Motor neuron (in vitro differentiated cells): ENCODE results near the gene LMF2. TPM values are rescaled to one million over a fixed set of nuclear protein-coding genes. Genes with fewer than 3 reads are reported as not detected.
A peak's percentile ranks its signal among the peaks of the same experiment; 100 is the strongest.

Experiments used
- ATAC-seq, 8 experiments: fragments of 200-7000 bp; cut with Tn5 transposase; replicated peaks in 6 of 8; 2 replicates each; pipeline ENCODE4 v1.8.0; 2021; ENCODE audit warnings: mild to moderate bottlenecking in 8 of 8, moderate library complexity in 8 of 8
- H3K27ac ChIP-seq, 2 donors: fragments of 250-450 bp; sonication (Bioruptor Pico); 2 replicates each; pipeline ENCODE4 v1.9.0; 2021; ENCODE audit warnings: antibody characterized with exemption in 2 of 2, mild to moderate bottlenecking in 2 of 2, moderate library complexity in 1 of 2
- H3K4me1 ChIP-seq, 2 donors: fragments of 250-450 bp; sonication (Bioruptor Pico); replicated peaks in 1 of 2; 2 replicates each; pipeline ENCODE4 v1.6.1; 2021; ENCODE audit warnings: antibody characterized with exemption in 2 of 2, mild to moderate bottlenecking in 2 of 2, moderate library complexity in 1 of 2
- H3K4me3 ChIP-seq, 5 donors: fragments of 250-450 bp; sonication (Bioruptor Pico); 2 replicates each; pipeline ENCODE4 v1.9.0; 2021; ENCODE audit warnings: antibody characterized with exemption in 5 of 5, mild to moderate bottlenecking in 5 of 5, moderate library complexity in 4 of 5
- WGBS, 10 experiments: fragments of 450-650 bp; shearing (Covaris generic); methylation state at CpG; one replicate each; pipeline ENCODE4 v1.0.0; 2022; 5-methylcytosine and 5-hydroxymethylcytosine counted together
- in situ Hi-C, 9 experiments: fragments of 400-800 bp; cut with MboI; loops; one replicate each; pipeline ENCODE4 v1.15.0; 2021; ENCODE audit warnings: low sequenced_read_pairs in 9 of 9, low pct_unique_long_range_greater_than_20kb in 2 of 9; ENCODE audit not compliant: unreplicated experiment in 9 of 9
- total RNA-seq, 8 experiments: library from RNA; unstranded; fragments of 300-600 nt; gene quantifications; 2 replicates each; pipeline versions ENCODE4 v1.2.3 to v1.2.4, GENCODE V29; 2022

Gene LMF2
- total RNA-seq, 8 experiments from 2014 or later = 20.2 to 44.9 (median 39.9) TPM

DNA sequence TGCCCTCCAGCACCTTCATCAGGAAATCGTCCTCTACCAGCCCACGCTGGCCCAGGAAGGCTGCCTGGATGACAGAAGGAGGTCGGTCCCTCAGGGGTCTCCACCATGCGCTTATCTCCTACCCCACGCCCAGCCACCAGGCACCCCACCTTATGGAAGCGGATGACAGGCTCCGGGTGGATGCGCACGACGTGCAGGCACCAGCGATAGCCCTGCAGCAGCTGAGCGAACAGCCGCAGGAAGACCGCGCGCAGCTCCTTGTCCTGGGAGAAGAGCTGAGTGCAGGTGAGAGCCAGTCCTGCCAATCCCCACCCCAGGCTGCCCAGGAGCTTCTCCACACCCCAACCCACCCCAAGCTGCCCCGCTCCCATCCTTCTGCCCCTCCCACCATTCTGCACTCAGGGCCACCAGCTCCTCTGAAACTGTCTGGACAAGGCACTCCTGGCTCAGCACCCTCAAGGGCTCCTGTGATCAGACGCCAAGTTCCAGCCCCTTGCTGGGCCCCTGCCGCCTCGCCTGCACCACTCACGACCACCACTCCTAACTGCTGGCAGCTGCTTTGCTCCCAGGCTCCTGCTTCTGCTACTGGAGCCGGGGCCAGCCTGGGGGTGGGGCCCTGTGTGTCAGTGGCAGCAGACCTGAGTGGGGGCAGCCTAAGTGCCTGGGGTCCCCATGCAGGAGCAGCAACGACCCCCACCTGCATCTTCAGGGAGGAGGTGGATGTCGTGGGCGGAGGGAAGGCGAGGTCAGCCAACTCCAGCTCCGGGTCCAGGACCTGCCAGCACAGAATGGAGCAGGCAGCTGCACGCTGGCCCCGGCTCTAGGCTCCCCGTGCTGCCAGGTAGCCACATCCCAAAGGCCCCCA lies 42.2 kb downstream of the LMF2 start:
- WGBS, 10 experiments = 96 to 100% (median 100%) methylated on average over 1 to 4 of the region's 30 CpGs; no CpG with 5 or more reads in 7 of the 10 experiments
- in situ Hi-C loops = no loop called here
- ATAC-seq = no peak
- peaks cover 1 to 2% of the 10 kb centered on the region in 2 donors for H3K4me1 ChIP-seq
- H3K4me3 ChIP-seq = no peak overlapping the region
- no peak overlapping the region for H3K27ac ChIP-seq

DNA sequence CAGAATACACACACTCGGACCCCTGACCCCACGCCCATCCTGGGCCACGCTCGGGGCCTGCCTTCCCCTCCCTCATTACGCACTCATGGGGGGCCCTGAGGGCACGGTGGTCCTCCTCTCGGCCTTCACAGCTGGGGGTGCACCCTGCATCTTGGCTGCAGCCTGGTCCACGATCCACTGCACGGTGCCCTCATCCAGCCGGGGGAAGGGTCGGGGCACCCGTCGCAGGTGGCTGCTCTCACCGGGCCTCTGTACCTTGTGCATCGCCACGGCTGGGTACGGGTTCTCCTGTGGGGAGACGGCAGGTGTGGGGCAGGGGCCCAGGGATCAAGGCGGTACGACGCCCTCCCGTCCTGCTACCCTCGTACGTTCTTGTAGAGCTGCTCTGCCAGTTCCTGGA lies 43.1 kb downstream of the LMF2 start:
- H3K4me3 ChIP-seq = no peak overlapping the region
- 80% methylated on average over 4 of the region's 24 CpGs; no CpG with 5 or more reads in 9 of the 10 experiments for WGBS, 10 experiments
- H3K4me1 ChIP-seq = no peaks in the 10 kb centered on the region
- in situ Hi-C loops = no loop called here
- no peak overlapping the region for H3K27ac ChIP-seq
- no peak for ATAC-seq

DNA sequence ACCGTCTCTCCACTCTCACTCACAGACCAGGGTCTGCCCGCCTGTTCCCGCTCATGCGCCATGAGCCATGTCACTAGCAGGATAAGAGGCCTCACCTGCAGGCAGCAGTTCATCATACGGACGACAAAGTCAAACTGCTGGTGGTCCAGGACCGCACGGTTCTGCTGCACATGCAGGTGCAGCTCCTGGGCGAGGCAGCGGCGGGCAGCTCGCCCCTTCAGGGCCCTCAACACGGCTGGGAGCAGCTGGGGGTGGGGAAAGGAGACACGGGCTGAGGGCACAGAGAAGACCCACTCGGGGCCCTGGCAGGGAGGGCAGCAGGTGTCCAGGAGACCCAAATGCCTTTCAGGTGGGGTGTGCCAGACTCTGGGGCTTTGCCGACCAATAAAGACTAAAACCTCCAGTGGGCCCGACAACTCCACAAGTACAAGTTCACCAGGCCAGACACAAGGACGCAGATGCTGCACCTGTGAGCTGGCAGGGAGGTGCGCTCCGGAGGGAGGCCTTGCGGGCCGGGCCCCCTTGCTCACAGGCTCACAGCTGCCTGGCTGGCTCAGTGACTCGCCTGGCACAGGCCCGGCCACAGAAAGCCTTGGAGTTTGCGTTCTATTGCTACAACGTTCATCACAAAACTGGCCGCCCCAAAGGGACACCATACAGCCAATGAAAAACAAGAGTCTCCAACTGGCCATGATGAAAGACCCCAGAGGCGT lies 44.2 kb downstream of the LMF2 start:
- no peak for ATAC-seq
- Histone ChIP-seq H3K4me1 (no peaks in the 10 kb centered on the region), H3K27ac (no peak overlapping the region), H3K4me3 (no peak overlapping the region)
- 80 to 100% (median 93%) methylated on average over 2 to 11 of the region's 28 CpGs; no CpG with 5 or more reads in 4 of the 10 experiments for WGBS, 10 experiments
- in situ Hi-C loops = no loop called here

GRCh38 chr22:50461979-50462540 lies 45.4 kb downstream of the LMF2 start:
- no peak for ATAC-seq
- no peaks in the 10 kb centered on the region for H3K4me1 ChIP-seq
- 100% methylated on average over 2 to 3 of the region's 30 CpGs; no CpG with 5 or more reads in 8 of the 10 experiments for WGBS, 10 experiments
- no peak overlapping the region for H3K4me3 ChIP-seq
- no peak overlapping the region for H3K27ac ChIP-seq
- in situ Hi-C loops = no loop called here

- WGBS, 10 experiments = 80% methylated on average over 3 of the region's 26 CpGs; no CpG with 5 or more reads in 9 of the 10 experiments
Observed at GRCh38 chr22:50461536-50461935, 46.0 kb downstream of the LMF2 start.

DNA sequence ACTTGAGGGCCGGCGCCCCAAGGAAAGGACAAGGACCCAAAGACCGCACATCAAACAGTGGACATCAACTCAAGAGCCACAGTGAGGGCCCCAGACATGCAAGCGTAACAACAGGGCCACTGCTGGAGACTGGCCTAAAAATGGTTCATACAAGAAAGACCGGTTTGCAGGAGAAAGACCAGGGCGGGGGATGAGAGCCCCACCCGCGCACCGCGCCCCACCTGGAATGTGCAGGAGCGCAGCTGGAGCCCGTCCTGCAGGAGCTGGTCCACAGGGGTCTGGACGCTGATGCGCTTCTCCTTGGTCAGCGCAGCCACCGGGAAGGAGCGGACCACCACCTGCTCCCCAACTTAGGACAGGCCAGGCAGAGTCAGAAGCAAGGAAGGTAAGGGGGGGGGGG lies 46.6 kb downstream of the LMF2 start:
- Histone ChIP-seq H3K4me1 (no peaks in the 10 kb centered on the region), H3K27ac (no peak overlapping the region), H3K4me3 (no peak overlapping the region)
- 90 to 100% (median 100%) methylated on average over 2 to 6 of the region's 17 CpGs; no CpG with 5 or more reads in 7 of the 10 experiments for WGBS, 10 experiments
- in situ Hi-C loops = no loop called here
- ATAC-seq = no peak

More at GRCh38 chr22:50461536-50461935, 46.0 kb downstream of the LMF2 start:
- in situ Hi-C loops = no loop called here
- no peak for ATAC-seq
- no peaks in the 10 kb centered on the region for H3K4me1 ChIP-seq
- no peak overlapping the region for H3K4me3 ChIP-seq
- no peak overlapping the region for H3K27ac ChIP-seq

GRCh38 chr22:50459496-50460140 lies 47.9 kb downstream of the LMF2 start:
- Histone ChIP-seq H3K4me3 (no peak overlapping the region), H3K4me1 (no peaks in the 10 kb centered on the region), H3K27ac (no peak overlapping the region)
- 90 to 100% (median 91%) methylated on average over 2 to 17 of the region's 41 CpGs; no CpG with 5 or more reads in 7 of the 10 experiments for whole genome bisulfite sequencing, 10 experiments
- ATAC-seq = peak in 1 of 8 experiments; percentile 21
- in situ Hi-C loops = no loop called here

DNA sequence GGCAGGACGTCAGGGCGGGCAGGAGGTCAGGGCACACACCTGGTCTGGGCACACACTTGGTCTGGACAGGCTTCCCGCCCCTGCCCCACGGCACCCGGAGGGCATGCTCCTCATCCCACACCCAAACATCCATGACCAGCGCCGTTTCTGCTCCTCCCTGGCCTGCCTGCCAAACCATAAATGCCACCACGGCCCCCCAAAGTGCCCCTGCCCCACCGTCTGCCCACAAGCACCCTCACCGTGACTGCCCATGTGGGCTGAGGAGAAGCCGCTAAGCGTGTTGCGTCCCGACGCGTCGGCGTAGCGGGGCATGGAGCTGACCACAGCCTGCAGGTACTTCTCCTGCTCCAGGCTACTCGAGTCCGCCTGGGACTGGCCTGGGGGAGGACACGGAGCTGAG lies 48.5 kb downstream of the LMF2 start:
- no peak for ATAC-seq
- no peak overlapping the region for H3K4me3 ChIP-seq
- no peak overlapping the region for H3K27ac ChIP-seq
- 97% methylated on average over 6 of the region's 22 CpGs; no CpG with 5 or more reads in 9 of the 10 experiments for WGBS, 10 experiments
- no peaks in the 10 kb centered on the region for H3K4me1 ChIP-seq
- in situ Hi-C loops = no loop called here

- Histone ChIP-seq H3K27ac (no peak overlapping the region), H3K4me1 (no peaks in the 10 kb centered on the region), H3K4me3 (no peak overlapping the region)
- in situ Hi-C loops = no loop called here
- WGBS, 10 experiments = 78 to 100% (median 80%) methylated on average over 1 to 7 of the region's 34 CpGs; no CpG with 5 or more reads in 7 of the 10 experiments
- ATAC-seq = peak in 1 of 8 experiments; percentile 16
Observed at GRCh38 chr22:50456466-50457234, 50.9 kb downstream of the LMF2 start.

- H3K4me1 ChIP-seq = no peaks in the 10 kb centered on the region
- H3K4me3 ChIP-seq = no peak overlapping the region
- H3K27ac ChIP-seq = no peak overlapping the region
- no peak for ATAC-seq
- WGBS, 10 experiments = no CpG with 5 or more reads among the region's 11 CpGs
- in situ Hi-C loops = no loop called here
Observed at GRCh38 chr22:50456026-50456425, 51.5 kb downstream of the LMF2 start.

DNA sequence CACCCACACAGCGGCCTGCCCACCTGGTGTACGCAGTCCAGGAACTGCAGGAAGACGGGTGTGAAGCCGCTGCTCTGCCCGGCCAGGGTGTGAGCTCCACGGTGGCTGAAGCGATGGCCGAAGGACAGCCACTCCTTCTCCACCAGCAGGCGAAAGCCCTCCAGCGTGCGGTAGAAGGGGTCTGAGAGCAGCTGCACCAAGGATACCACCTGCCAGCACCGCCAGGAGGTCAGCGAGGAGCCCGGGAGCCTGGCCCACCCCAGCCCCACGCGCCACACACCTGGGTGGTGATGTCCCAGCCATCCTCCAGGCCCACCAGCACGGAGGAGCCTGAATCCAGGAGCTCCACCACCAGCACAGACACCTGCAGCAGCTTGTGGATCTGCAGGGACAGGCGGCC lies 52.3 kb downstream of the LMF2 start:
- no peak overlapping the region for H3K4me3 ChIP-seq
- WGBS, 10 experiments = 80 to 100% (median 92%) methylated on average over 1 to 4 of the region's 18 CpGs; no CpG with 5 or more reads in 7 of the 10 experiments
- no peak overlapping the region for H3K27ac ChIP-seq
- no peaks in the 10 kb centered on the region for H3K4me1 ChIP-seq
- no peak for ATAC-seq
- in situ Hi-C loops = no loop called here

DNA sequence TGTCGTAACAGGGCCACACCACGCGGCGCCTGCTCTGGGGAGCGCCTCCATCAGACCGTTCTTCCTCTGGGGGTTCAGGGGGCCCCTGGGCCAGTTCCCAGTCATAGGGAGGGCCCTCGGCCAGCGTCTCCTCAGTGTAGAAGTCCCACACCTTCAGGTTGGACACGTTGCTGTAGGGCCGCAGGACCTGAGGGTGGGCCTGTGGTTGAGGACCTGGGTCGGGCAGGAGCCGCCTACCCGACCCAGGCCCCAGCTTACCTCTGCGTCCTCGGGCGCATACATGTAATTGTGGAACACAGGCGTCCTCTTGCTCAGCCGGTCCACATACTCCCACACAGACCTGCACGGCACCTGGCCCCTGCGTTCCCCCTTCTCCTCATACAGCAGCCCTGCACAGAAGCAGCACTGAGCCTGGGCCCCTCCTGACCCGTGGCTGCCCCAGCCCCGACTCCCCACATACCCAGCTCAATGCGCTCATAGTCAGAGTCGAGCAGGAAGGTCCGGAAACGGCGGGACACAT lies 52.9 kb downstream of the LMF2 start:
- ATAC-seq = no peak
- no CpG with 5 or more reads among the region's 27 CpGs for WGBS, 10 experiments

More for the DNA sequence above, 52.9 kb downstream of the LMF2 start:
- in situ Hi-C loops = no loop called here
- Histone ChIP-seq H3K4me1 (no peaks in the 10 kb centered on the region), H3K27ac (no peak overlapping the region), H3K4me3 (no peak overlapping the region)
